CD4-positive, alpha-beta T cell treated with Interleukin-10 for 1 hour (primary cell): ENCODE results near the gene TCEAL4.
"Not testable (repeated sequence)": the region's sequence is repeated elsewhere in the genome, so short reads cannot be mapped to it uniquely, and the experiment has no call there.

Source experiments
- DNase-seq: peaks from one replicate; pipeline ENCODE4 v3.0.0-alpha.2; 2020

TCEAL4 gene

DNA sequence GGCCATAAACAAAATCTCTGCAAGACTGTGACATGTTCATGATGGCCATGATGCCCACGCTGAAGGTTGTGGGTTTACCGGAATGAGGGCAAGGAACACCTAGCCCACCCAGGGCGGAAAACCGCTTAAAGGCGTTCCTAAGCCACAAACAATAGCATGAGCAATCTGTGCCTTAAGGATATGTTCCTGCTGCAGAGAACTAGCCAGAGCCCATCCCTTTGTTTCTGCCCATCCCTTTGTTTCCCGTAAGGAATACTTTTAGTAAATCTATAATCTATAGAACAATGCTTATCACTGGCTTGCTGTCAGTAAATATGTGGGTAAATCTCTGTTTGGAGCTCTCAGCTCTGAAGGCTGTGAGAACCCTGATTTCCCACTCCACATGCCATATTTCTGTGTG, 9.9 kb downstream of the TCEAL4 start:
- not testable (repeated sequence) for DNase-seq

DNA sequence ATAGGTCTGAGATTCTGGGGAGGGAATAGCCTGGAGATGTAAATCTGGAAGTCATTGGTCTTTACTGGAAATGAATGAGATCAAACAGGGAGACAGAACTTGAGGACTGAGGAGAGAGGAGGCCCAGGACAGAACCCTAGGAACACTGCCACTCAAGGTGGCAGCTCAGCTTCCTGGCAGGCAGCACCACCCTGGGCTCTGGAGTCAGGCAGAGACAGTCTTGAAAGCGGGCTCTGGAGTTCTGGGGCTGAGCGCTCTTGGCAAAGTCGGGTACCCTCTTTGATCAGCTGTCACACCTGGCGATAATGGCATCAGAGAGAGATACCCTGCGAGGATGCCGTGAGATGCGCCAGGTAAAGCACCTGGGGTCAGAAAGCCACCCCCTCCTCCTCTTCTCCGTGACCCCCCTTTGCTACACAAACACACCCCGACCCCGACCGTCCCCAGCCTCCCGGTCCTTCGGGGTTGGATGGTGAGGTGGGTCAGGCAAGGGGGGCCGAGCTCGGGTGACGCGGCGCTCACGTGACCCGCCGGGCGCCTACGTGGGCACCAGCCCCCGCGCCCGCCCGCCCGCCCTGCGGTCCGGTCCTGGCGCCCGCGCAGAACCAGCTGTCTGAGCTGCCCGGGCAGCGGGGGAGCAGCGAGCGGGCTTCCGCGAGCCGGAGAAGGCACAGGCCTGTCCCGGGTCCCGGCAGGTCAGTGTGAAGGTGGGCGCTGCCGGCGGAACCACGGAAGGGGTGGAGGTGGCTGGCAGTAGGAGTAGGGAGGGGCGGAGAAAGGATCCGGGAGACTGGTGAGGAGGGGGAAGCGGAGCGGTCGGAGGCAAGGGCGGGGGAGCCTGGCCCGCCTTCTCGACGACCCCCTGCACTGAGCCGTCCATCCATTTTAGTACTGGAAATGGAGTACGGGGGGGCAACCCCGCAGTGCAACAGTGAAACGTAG, 22.3 kb downstream of the TCEAL4 start, which contains the start of gene TCEAL3:
TSS of gene TCEAL3 (plus strand) at position 600 of the 942 bp plus-strand sequence. CDS start 1,102 bp downstream, outside the sequence.
- DNase-seq: peak; percentile 55

DNA sequence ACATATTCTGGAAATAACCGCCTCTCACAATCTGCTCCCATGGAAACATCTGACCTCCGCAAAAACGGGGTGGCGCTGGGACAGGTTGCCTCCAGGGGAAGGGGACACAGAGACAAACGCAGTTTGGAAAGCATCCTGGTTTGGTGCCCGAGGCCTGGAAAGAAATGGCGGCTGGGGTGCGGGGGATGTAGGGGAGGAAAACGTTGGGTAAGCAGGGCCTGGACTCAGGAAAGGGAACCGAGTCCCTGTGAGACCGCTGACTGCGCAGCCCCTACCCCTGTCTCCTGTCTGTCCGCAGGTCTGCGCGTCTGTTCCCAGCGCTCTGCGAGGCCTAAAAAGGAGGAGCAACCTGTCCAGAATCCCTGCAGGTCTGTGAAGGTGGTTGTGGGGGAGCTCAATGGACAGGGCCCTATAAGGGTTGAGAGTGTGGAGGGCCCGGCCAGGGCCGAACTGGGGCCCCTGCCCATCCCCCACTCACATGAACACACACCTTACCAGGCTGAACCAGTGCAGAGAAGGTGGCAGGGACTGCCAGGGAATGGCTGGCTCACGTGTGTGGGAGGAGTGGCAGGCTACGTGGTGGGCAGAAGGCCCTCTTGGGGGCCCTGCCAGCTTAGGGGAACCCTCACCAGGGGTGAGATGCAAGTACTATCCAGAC, 23.1 kb downstream of the TCEAL4 start:
- DNase-seq: no peak

DNA sequence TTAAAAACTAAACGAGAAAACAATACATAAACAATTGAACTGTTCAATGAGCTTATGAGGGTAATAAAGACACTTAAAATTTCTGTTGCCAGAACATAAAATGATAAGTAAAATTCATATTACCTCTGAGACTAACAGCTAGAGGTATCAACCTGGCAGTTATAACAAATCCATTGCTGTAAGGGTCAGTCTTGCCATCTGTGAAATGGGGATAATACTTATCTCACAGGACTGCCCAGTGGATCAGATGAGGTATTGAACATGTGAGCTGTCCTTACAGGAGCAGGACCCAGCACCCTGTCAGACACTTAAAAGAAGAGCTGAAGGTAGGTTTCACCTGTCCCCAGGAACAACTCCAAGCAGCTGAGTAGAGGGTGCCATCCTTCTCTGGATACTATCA, 25.0 kb downstream of the TCEAL4 start:
- DNase-seq: no peak

DNA sequence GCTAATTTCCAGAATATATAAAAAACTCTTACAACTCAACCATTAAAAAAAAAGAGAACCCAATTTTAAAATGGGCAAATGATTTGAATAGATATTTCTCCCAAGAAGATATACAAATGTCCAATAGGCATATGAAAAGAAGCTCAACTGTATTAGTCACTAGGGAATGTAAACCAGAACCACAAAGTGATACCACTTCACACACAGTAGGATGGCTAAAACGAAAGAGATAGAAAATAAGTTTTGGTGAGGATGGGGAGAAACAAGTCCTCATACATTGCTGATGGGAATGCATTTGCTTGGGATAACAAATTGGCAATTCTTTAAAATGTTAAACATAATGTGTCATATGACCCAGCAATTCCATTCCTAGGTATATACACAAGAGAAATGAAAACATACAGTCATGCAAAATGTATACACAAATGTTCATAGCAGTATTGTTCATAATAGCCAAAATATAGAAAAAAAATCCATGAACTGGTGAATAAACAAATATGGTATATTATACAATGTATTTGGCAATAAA, 28.1 kb downstream of the TCEAL4 start:
- DNase-seq: no peak

DNA sequence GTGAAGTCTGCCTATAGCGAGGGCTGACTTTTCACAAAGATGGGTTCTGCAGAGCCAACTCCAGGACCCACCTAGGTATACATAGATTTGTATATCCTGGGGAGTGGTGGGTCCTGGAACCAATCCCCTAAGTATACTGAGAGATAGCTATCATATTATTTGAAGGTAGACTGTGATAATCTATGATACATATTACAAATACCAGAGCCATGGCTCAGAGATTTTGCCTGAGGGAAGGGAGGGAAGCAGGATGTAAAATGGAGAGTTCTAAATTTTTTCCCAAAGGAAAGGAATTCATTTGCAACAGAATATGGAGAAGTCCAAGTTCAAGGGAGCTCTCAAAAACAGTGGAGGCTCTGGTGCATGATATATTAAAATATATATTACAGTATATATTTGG, 29.7 kb downstream of the TCEAL4 start:
- no peak for DNase-seq

DNA sequence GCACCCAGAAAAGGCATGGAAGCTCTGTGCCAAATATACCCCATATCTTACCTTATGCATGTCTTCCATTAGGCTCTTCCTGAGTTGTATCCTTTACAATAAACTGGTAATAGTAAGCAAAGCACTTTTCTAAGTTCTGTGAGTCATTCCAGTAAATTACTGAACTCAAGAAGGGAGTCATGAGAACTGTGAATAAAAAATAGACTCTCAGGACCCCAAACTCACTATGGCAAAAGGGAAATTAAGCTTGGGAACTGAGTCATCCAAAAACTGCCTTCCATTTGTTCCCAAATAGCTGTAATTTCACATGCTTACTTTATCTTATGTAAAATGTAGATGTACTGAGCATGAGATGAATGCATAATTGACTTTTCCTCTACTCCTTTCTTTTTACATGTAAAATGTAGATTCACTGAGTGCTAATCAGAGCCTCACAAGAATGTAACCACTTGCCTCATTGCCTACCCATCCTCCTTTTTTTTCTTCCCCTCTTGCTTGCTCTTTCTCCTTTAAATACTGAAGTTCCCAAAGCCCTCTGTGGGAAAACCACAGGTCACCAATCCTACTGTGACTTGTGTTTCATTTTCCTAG, 30.6 kb downstream of the TCEAL4 start:
- no peak for DNase-seq

DNA sequence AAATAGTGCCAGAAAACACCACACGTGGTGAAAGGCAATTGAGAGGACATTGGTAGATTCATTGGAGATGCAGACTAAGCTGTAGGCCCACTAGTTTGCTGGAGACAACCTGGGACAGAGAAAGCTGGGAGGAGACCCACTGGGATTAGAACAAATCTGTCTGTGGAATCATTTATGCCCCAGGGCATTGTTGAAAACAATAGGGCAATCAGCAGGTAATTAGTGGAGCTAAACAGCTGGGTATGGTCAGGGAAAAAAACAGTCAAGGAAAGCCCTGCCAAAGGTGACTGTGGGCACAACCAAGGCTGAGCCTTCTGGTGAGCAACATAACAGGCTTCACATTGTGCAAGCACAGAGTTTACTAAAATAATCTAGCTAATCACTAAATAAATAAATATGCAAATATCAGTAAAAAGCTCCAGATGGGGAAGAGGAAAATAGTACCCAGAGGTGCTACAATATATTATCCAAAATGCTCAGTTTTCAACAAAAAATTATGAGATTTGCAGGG, 31.4 kb downstream of the TCEAL4 start:
- DNase-seq: no peak

DNA sequence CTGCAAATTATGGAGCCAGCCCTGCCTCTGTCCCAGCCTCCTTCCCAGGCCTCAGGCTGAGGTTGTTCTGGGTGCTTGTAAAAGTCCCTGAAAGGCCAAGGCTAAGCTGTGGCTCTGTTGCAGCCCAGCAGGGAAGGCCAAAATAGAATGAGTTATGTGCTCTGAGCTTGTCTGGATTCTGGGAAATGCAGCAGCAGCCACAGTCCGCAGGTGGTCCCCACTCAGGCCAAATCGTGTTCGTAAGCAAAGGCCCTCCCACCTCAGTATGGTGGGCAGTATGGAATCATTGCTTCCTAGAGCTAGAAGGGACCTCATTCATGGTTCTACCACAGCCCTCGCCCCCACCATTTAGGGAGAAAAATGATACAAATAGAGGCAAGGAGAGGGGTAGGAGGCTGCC, 38.8 kb downstream of the TCEAL4 start:
- no peak for DNase-seq

DNA sequence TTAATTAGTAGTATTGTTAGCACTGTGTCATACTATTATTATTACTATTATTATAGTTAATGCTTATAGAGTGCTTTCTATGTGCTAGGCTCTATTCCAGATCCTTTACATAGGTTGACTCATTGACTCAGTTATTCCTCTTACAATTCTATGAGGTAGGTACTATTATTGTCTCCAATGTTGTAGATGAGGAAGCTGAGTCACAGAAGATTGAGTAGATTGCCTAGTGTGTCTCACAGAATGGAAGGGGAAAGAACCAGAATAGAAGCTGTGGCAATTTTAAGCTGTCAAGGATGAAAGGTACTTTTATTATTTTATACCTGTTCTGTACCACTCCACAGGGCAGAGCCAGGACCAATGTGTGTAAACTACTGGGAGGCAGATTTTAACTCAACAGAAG, 41.5 kb downstream of the TCEAL4 start:
- no peak for DNase-seq

DNA sequence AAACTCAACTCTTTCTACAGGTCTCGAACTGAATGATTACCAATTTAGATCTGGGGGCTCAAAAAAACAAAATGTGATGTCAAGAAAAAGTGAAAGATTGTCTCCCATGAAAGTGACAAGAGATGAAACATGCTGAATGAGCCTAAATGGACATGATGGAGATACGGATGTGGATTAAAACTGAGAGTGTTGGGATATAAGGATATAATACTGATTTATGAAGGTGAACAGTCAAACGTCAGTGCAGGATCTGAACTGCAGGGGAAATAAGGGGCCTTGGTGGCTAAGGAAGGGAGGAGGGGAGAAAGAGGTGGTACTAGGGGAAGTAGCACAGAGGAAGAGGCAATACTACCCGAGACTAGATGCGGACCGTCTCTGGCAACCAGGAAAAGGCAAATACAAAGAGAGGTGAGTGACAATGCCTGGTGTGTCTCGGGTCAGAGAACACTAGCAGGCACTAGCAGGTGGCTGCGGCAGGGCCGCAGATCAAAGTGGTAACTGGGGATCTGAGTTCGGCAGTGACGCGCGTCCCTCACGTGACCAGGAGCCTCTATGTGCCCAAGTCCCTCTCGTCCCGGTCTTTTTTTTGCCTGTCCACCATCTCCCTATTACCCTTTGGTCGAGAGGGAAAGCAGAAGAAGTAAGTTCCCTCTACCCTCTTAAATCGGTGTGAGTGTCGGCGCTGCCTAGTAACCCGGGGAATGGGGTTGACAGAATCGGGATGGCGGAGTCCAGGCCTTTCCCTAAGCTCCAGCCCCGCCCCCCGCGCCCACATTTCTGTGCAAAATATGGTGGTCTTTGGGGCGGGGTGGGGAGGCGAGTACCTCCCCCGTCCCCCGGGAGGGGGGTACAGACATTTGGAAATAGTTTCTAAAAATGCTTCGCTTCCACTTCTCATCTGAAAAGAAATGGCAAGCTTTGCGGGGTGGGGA, 43.3 kb downstream of the TCEAL4 start, which contains the start of gene TCEAL1:
TSS of gene TCEAL1 (plus strand) at position 590 of the 932 bp plus-strand sequence. CDS start 942 bp downstream, outside the sequence.
- peak; percentile 50 for DNase-seq

DNA sequence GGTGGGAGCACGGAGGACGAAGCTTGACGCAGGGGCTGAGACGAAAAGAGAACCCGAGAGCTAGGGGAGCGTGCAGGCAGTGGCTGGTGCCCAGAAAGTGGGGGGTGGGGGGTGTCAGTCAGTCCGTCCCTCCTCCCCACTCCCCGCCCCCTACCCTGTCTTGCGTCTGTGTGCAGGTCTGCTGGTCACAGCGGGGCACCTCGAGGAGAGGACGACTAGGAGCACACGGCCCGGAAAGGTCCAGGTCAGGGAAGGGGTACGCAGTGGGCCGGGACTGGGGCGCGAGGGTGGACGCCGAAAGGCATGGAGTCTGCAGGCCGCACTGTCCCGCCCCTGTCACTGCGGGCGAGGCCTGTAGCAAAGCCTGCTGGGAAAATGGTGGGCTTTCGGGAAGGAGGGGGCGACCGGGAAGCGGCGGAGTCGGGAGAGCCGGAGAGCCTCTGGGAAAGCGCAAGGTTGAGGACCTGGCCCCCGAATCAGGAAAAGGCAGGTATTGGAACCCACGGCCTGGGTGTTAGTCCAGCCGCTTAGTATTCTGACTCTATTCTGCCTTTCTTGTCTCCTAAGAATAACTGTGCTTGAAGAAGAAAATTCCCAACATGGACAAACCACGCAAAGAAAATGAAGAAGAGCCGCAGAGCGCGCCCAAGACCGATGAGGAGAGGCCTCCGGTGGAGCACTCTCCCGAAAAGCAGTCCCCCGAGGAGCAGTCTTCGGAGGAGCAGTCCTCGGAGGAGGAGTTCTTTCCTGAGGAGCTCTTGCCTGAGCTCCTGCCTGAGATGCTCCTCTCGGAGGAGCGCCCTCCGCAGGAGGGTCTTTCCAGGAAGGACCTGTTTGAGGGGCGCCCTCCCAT, 44.2 kb downstream of the TCEAL4 start:
- DNase-seq: peak; percentile 20

DNA sequence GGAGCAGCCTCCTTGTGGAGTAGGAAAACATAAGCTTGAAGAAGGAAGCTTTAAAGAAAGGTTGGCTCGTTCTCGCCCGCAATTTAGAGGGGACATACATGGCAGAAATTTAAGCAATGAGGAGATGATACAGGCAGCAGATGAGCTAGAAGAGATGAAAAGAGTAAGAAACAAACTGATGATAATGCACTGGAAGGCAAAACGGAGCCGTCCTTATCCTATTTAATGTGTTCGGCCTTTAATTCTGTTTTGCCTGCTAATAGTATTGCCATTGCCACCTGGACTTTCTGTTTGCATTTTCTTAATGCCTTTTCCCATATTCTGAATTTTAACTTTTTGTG, 44.8 kb downstream of the TCEAL4 start:
- DNase-seq: no peak

DNA sequence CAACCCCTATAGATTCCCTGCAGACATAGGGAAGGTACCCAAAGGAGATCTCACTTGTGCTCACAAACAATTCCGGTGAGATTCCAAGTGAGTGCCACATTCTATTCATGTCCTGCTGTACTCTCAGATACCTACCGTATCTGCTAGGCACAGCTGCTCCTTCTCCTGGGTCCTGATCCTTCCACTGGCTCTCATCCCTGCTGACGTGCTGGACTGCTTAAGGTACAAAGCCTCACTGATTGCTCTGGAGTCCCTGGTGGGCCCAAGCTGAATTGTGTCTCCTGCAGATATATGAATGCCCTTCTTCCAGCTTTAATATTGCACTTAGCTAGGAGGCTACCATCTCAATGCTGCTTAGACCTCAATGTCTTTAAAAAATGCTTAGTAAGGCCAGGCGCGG, 45.8 kb downstream of the TCEAL4 start:
- no peak for DNase-seq

DNA sequence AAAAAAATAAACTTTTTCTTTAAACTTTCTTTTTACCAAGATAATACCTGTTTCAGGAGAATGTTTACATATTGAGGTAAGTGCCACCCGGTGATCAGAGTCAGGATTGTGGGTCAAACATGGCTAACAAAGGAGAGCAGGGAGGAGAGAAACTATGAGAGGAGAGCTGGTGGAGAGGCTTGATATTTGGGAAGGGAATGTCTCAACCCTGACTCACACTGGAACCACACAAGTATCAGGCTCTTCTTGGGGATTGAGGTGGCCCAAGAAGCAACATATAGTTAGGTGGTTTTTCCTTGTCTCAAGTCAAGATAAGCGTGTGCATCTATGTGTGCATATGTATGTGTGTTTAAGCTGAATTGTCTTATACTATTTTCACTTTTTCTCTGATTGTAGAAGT, 50.1 kb downstream of the TCEAL4 start:
- DNase-seq: no peak
